ENCODE results near the gene LANCL2.

LANCL2 gene

DNA sequence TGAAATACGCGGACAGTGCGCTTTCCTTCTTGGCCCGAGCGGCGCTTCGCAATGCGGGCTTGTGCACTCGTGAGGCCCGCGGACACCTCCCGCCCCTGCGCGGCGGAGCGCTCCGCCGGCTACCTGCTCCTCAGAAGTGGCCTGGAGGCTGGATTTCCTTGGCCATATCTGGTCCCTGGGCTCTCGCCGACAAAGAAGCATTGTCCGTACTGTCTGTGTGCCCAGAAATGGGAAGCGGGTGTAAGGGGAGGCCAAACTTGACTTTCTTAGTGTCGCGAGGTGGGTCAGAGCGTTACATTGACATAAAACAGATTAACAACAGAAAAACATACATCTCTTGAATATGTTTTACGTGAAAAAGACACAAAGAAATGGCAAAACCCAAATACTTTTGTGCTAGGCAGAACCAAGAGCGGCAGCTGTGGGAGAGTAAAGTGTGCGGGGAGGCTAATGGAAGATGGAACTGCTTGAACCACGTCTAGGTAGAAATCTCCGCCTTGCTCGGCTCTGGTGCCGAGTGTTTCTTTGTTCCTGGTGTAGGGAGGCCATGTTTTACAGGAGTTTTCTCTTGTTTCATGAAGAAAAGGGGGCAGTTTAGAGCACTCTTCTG lies 1.4 kb downstream of the LANCL2 start:
- Histone ChIP-seq H3K27me3 (ENCODE audit: control insufficient read depth in 1 of 2, insufficient read depth in 1 of 2, low read length in 2 of 2) (no peaks in the 10 kb centered on the region), H2AK5ac (ENCODE audit: low read length, severe bottlenecking) (peak overlapping the region; percentile 31), H3K18ac (ENCODE audit: low read depth in 1 of 2, low read length in 2 of 2) (peak overlapping the region; percentile 69 to 91), H3K4me1 (ENCODE audit: control insufficient read depth, insufficient read depth, low read depth, low read length) (peaks cover 9% of the 10 kb centered on the region), H2BK120ac (ENCODE audit: low read depth, low read length) (peak overlapping the region; percentile 80), H3K27ac (ENCODE audit: low read length, poor library complexity, severe bottlenecking) (peak overlapping the region; percentile 73), H2BK5ac (ENCODE audit: low read depth, low read length, poor library complexity, severe bottlenecking) (no peak overlapping the region), H2BK15ac (ENCODE audit: low read depth, poor library complexity, severe bottlenecking) (peak overlapping the region; percentile 63), H3K4me2 (ENCODE audit: low read length, poor library complexity, severe bottlenecking) (peak overlapping the region; percentile 88), H2BK12ac (ENCODE audit: low read length in 2 of 2) (no peak overlapping the region), H4K8ac (ENCODE audit: low read length) (peak overlapping the region; percentile 99), H3K9me3 (ENCODE audit: control insufficient read depth, low read length) (no peaks in the 10 kb centered on the region), H2AFZ (ENCODE audit: low read depth, low read length) (peak overlapping the region; percentile 99), H3K36me3 (ENCODE audit: control insufficient read depth in 1 of 2, insufficient read depth in 2 of 2, low read depth in 1 of 2, low read length in 2 of 2) (peaks cover 0 to 3% of the 10 kb centered on the region in 2 experiments), H3K4me3 (ENCODE audit: insufficient read depth in 1 of 2, low read depth in 1 of 2, low read length in 2 of 2) (peak overlapping the region; percentile 88 to 98), H3K14ac (ENCODE audit: low read length in 2 of 2) (peak overlapping the region in 1 of 2 experiments; percentile 80), H3K79me1 (replicated peaks; ENCODE audit: low read length, poor library complexity, severe bottlenecking) (peaks cover 17% of the 10 kb centered on the region), H3K23ac (ENCODE audit: low read length in 2 of 2) (peak overlapping the region in 1 of 2 experiments; percentile 89), H3K4ac (ENCODE audit: low read depth in 1 of 2, low read length in 2 of 2) (peak overlapping the region; percentile 95 to 98), H3K9ac (ENCODE audit: low read length) (peak overlapping the region; percentile 91), H4K91ac (ENCODE audit: low read length) (peak overlapping the region; percentile 93)
- peak; percentile 20 for DNase-seq
- 2% methylated on average over 27 of the region's 32 CpGs for WGBS

DNA sequence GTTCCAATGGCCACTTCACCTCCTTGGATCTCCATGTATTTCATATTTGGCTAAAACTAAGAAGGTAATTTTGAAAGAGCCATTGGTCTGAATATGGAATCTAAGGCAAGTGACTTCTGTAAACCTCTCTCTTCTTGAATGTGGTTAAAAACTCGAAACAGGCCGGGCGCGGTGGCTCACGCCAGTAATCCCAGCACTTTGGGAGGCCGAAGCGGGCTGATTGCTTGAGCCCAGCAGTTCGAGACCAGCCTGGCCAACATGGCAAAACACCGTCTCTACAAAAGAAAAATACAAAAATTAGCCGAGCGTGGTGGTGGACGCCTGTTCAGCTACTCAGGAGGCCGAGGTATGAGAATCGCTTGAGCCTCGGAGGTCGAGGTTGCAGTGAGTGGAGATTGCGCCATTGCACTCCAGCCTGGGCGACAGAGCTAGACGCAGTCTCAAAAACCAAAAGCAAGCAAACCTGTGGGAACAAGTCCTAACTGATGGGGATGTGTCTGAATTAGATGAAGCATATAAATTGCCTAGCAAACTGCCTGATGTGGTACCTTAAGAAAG lies 2.2 kb downstream of the LANCL2 start:
- no peak overlapping the region for H3K4ac ChIP-seq (ENCODE audit: low read depth in 1 of 2, low read length in 2 of 2)
- H2AK5ac ChIP-seq (ENCODE audit: low read length, severe bottlenecking) = no peak overlapping the region
- 97% methylated on average over 19 of the region's 19 CpGs for WGBS
- peaks cover 19% of the 10 kb centered on the region for H3K79me1 ChIP-seq (replicated peaks; ENCODE audit: low read length, poor library complexity, severe bottlenecking)
- no peak overlapping the region for H3K14ac ChIP-seq (ENCODE audit: low read length in 2 of 2)
- H3K4me3 ChIP-seq (ENCODE audit: insufficient read depth in 1 of 2, low read depth in 1 of 2, low read length in 2 of 2) = peak overlapping the region in 1 of 2 experiments; percentile 88
- H4K8ac ChIP-seq (ENCODE audit: low read length) = no peak overlapping the region
- no peak overlapping the region for H2AFZ ChIP-seq (ENCODE audit: low read depth, low read length)
- no peak overlapping the region for H3K23ac ChIP-seq (ENCODE audit: low read length in 2 of 2)
- H3K4me2 ChIP-seq (ENCODE audit: low read length, poor library complexity, severe bottlenecking) = peak overlapping the region; percentile 88
- H2BK5ac ChIP-seq (ENCODE audit: low read depth, low read length, poor library complexity, severe bottlenecking) = no peak overlapping the region
- no peak overlapping the region for H2BK15ac ChIP-seq (ENCODE audit: low read depth, poor library complexity, severe bottlenecking)
- H3K27ac ChIP-seq (ENCODE audit: low read length, poor library complexity, severe bottlenecking) = no peak overlapping the region
- peak overlapping the region; percentile 91 for H3K9ac ChIP-seq (ENCODE audit: low read length)
- H3K4me1 ChIP-seq (ENCODE audit: control insufficient read depth, insufficient read depth, low read depth, low read length) = peaks cover 9% of the 10 kb centered on the region
- DNase-seq = no peak
- H3K18ac ChIP-seq (ENCODE audit: low read depth in 1 of 2, low read length in 2 of 2) = no peak overlapping the region
- H2BK12ac ChIP-seq (ENCODE audit: low read length in 2 of 2) = no peak overlapping the region
- no peak overlapping the region for H4K91ac ChIP-seq (ENCODE audit: low read length)
- H3K27me3 ChIP-seq (ENCODE audit: control insufficient read depth in 1 of 2, insufficient read depth in 1 of 2, low read length in 2 of 2) = no peaks in the 10 kb centered on the region
- no peak overlapping the region for H2BK120ac ChIP-seq (ENCODE audit: low read depth, low read length)
- H3K36me3 ChIP-seq (ENCODE audit: control insufficient read depth in 1 of 2, insufficient read depth in 2 of 2, low read depth in 1 of 2, low read length in 2 of 2) = peaks cover 0 to 3% of the 10 kb centered on the region in 2 experiments
- no peaks in the 10 kb centered on the region for H3K9me3 ChIP-seq (ENCODE audit: control insufficient read depth, low read length)

DNA sequence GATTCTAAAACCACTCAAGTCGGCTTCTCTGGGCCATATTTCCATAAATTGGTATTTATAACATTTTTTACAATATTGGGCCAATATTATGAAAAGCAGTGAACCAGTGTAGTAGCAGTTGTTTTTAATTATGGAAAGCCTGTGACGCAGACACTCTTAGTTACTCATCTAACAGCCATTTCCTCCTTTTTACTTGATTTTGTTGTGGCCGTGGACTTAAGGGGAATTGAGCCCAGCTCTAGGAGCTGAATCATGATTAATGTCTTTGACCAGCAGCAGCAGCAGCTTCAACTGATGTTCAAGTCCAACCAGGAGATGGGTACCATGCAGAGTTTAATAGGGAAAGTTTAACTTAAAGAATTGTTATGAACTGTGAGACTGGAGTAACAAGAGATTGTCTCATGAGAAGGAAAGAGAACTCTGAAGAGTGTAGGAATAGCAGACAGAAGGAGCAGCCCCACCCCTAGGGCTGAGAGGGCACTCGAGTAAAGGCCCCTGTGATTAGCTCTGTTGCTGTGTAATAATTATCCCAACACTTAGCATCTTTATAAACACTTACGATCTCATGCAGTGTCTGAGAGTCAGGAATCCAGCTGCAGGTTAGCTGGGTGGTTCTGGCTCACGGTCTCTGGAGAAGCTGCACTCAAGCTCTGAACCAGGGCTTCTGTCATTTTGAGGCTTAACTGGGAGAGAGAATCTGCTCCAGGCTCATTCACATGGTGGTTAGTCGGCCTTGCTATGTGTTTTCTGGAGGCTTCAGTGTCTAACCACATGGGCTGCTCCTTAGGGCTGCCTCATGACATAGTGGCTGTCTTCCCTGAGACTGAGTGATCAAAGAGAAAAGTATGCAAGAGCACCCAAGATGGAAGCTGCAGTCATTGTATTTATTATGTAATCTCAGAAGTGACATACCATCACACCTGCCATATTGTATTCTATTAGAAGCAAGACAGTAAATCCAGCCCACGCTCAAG lies 4.6 kb downstream of the LANCL2 start:
- Histone ChIP-seq H3K27ac (ENCODE audit: low read length, poor library complexity, severe bottlenecking) (no peak overlapping the region), H2BK15ac (ENCODE audit: low read depth, poor library complexity, severe bottlenecking) (no peak overlapping the region), H3K14ac (ENCODE audit: low read length in 2 of 2) (no peak overlapping the region), H2BK12ac (ENCODE audit: low read length in 2 of 2) (no peak overlapping the region), H3K4me2 (ENCODE audit: low read length, poor library complexity, severe bottlenecking) (no peak overlapping the region), H2AK5ac (ENCODE audit: low read length, severe bottlenecking) (no peak overlapping the region), H3K79me1 (replicated peaks; ENCODE audit: low read length, poor library complexity, severe bottlenecking) (peaks cover 24% of the 10 kb centered on the region), H3K36me3 (ENCODE audit: control insufficient read depth in 1 of 2, insufficient read depth in 2 of 2, low read depth in 1 of 2, low read length in 2 of 2) (peaks cover 3 to 4% of the 10 kb centered on the region in 2 experiments), H2BK5ac (ENCODE audit: low read depth, low read length, poor library complexity, severe bottlenecking) (no peak overlapping the region), H3K4me3 (ENCODE audit: insufficient read depth in 1 of 2, low read depth in 1 of 2, low read length in 2 of 2) (peak overlapping the region in 1 of 2 experiments; percentile 45), H3K9me3 (ENCODE audit: control insufficient read depth, low read length) (no peaks in the 10 kb centered on the region), H2AFZ (ENCODE audit: low read depth, low read length) (no peak overlapping the region), H3K4ac (ENCODE audit: low read depth in 1 of 2, low read length in 2 of 2) (no peak overlapping the region), H3K18ac (ENCODE audit: low read depth in 1 of 2, low read length in 2 of 2) (no peak overlapping the region), H3K23ac (ENCODE audit: low read length in 2 of 2) (no peak overlapping the region), H3K9ac (ENCODE audit: low read length) (no peak overlapping the region), H2BK120ac (ENCODE audit: low read depth, low read length) (no peak overlapping the region), H3K27me3 (ENCODE audit: control insufficient read depth in 1 of 2, insufficient read depth in 1 of 2, low read length in 2 of 2) (no peaks in the 10 kb centered on the region), H4K8ac (ENCODE audit: low read length) (no peak overlapping the region), H3K4me1 (ENCODE audit: control insufficient read depth, insufficient read depth, low read depth, low read length) (peaks cover 7% of the 10 kb centered on the region), H4K91ac (ENCODE audit: low read length) (no peak overlapping the region)
- 64% methylated on average over 7 of the region's 8 CpGs for WGBS
- DNase-seq = peak; percentile 67

- no peak overlapping the region for H2AK5ac ChIP-seq (ENCODE audit: low read length, severe bottlenecking)
- no peaks in the 10 kb centered on the region for H3K27me3 ChIP-seq (ENCODE audit: control insufficient read depth in 1 of 2, insufficient read depth in 1 of 2, low read length in 2 of 2)
- no peak overlapping the region for H3K4me2 ChIP-seq (ENCODE audit: low read length, poor library complexity, severe bottlenecking)
- H2BK120ac ChIP-seq (ENCODE audit: low read depth, low read length) = no peak overlapping the region
- H3K9me3 ChIP-seq (ENCODE audit: control insufficient read depth, low read length) = no peaks in the 10 kb centered on the region
- no peak overlapping the region for H3K9ac ChIP-seq (ENCODE audit: low read length)
- no peak for DNase-seq
- H2BK12ac ChIP-seq (ENCODE audit: low read length in 2 of 2) = no peak overlapping the region
- H2BK15ac ChIP-seq (ENCODE audit: low read depth, poor library complexity, severe bottlenecking) = no peak overlapping the region
- peaks cover 4% of the 10 kb centered on the region for H3K4me1 ChIP-seq (ENCODE audit: control insufficient read depth, insufficient read depth, low read depth, low read length)
- H3K27ac ChIP-seq (ENCODE audit: low read length, poor library complexity, severe bottlenecking) = no peak overlapping the region
- peaks cover 25% of the 10 kb centered on the region for H3K79me1 ChIP-seq (replicated peaks; ENCODE audit: low read length, poor library complexity, severe bottlenecking)
- no peak overlapping the region for H4K8ac ChIP-seq (ENCODE audit: low read length)
- no peak overlapping the region for H2BK5ac ChIP-seq (ENCODE audit: low read depth, low read length, poor library complexity, severe bottlenecking)
- H3K14ac ChIP-seq (ENCODE audit: low read length in 2 of 2) = no peak overlapping the region
- WGBS = 83% methylated on average over 1 of the region's 2 CpGs
- no peak overlapping the region for H3K18ac ChIP-seq (ENCODE audit: low read depth in 1 of 2, low read length in 2 of 2)
- H3K23ac ChIP-seq (ENCODE audit: low read length in 2 of 2) = no peak overlapping the region
- no peak overlapping the region for H3K4me3 ChIP-seq (ENCODE audit: insufficient read depth in 1 of 2, low read depth in 1 of 2, low read length in 2 of 2)
- no peak overlapping the region for H2AFZ ChIP-seq (ENCODE audit: low read depth, low read length)
- H3K4ac ChIP-seq (ENCODE audit: low read depth in 1 of 2, low read length in 2 of 2) = no peak overlapping the region
- H4K91ac ChIP-seq (ENCODE audit: low read length) = no peak overlapping the region
- peaks cover 0 to 4% of the 10 kb centered on the region in 2 experiments for H3K36me3 ChIP-seq (ENCODE audit: control insufficient read depth in 1 of 2, insufficient read depth in 2 of 2, low read depth in 1 of 2, low read length in 2 of 2)
Measured at GRCh38 chr7:55374213-55374612, 9.1 kb downstream of the LANCL2 start.

Measured in mesenchymal stem cell (in vitro differentiated cells and primary cell).